Measurements from ENCODE around the gene FBXO2. TPM values are rescaled to one million over a fixed set of nuclear protein-coding genes. Genes with fewer than 3 reads are reported as not detected.

FBXO2 gene
- total RNA-seq, 1 donor from 2014 or later = 5.6 TPM

DNA sequence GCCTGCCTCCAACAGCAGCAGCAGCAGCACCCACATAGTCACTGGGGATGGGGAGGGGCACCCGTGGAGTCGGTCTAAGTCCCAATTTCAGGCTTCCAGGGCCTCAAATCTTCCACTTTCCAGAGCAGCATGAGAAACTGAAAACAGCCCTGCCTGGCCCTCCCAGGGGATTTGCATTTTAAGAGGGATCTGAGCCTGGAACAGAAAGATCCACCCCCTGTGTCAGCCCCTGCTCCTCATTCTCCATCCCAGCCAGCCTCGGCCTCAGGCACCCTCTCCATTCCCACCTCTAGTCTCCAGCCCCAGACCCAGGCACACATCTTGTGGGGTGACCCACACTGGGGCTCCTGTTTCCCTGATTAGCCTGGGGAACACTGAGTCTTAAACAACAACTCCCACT, 51.8 kb downstream of the FBXO2 start:
- TF ChIP-seq, protein P1, sequence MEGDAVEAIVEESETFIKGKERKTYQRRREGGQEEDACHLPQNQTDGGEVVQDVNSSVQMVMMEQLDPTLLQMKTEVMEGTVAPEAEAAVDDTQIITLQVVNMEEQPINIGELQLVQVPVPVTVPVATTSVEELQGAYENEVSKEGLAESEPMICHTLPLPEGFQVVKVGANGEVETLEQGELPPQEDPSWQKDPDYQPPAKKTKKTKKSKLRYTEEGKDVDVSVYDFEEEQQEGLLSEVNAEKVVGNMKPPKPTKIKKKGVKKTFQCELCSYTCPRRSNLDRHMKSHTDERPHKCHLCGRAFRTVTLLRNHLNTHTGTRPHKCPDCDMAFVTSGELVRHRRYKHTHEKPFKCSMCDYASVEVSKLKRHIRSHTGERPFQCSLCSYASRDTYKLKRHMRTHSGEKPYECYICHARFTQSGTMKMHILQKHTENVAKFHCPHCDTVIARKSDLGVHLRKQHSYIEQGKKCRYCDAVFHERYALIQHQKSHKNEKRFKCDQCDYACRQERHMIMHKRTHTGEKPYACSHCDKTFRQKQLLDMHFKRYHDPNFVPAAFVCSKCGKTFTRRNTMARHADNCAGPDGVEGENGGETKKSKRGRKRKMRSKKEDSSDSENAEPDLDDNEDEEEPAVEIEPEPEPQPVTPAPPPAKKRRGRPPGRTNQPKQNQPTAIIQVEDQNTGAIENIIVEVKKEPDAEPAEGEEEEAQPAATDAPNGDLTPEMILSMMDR (IDR thresholded peaks at IDR 0.05; ENCODE audit: unreplicated experiment) = no peak
- DNase-seq (ENCODE audit: low spot score, unreplicated experiment) = no peak
- no peaks in the 10 kb centered on the region for H3K4me1 Mint-ChIP-seq (ENCODE audit: low read depth)
- H3K36me3 Mint-ChIP-seq (ENCODE audit: insufficient read depth) = no peaks in the 10 kb centered on the region
- H3K9me3 Mint-ChIP-seq (ENCODE audit: low read depth) = peaks cover 3% of the 10 kb centered on the region
- H3K4me3 Mint-ChIP-seq (ENCODE audit: low read depth) = no peak overlapping the region
- peaks cover 4% of the 10 kb centered on the region for H3K27me3 Mint-ChIP-seq
- no peak overlapping the region for H3K27ac Mint-ChIP-seq

DNA sequence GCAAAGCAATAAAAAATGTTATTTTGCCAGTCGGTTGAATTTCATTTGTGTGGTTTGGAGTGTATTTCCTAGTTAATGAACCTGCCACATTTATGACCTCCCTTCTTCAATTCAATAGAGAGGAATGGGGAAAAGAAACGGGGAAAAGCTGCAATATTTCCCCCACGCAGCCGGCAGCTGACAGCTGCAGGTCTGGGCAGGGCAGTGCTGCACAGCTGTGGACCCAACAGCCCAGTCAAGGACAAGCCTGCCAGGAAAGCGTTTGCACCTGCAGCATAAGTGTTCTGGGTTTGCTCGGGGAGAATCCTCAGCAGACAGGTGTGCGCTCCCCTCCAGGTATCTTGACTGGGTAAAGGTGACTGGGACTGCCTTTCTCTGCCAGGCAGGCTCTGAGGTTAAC, 53.4 kb downstream of the FBXO2 start:
- Mint-ChIP-seq H3K36me3 (ENCODE audit: insufficient read depth) (no peaks in the 10 kb centered on the region), H3K27ac (no peak overlapping the region), H3K27me3 (peaks cover 12% of the 10 kb centered on the region), H3K4me3 (ENCODE audit: low read depth) (no peak overlapping the region), H3K4me1 (ENCODE audit: low read depth) (no peaks in the 10 kb centered on the region), H3K9me3 (ENCODE audit: low read depth) (no peaks in the 10 kb centered on the region)
- no peak for DNase-seq (ENCODE audit: low spot score, unreplicated experiment)
- TF ChIP-seq, protein P1 (IDR thresholded peaks at IDR 0.05; ENCODE audit: unreplicated experiment) = no peak

DNA sequence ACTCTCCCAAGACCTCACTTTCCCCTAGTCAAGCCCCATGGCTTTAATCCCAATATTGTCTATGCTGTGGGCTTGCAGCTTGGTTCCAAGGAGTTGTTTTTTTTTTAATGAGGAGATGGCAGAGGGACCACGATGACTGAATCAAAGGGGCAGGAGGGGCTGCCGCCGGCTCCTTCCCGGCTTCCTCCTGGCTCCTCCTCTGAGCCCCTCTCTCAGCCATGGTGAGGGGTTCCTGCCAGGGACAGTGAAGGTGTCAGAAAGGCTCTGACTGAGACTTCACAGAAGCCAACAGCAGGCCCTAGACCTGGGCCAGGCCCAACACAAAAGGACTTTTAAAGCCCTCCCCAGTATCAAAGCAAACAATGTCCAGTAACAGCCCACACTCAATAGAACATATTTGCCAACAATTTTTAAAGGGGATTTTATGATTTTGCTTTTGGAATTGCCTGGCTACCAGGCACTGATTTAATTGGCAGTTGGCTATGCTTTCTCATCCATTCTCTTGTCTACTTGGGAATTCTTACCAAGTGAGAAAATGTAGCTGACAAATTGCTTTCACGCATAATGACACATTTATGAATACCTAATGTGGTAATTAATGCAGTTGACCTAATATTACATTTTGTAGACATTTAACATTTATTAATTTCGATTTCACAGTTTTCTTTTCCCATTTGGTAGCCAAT, 54.2 kb downstream of the FBXO2 start:
- H3K27me3 Mint-ChIP-seq = peaks cover 12% of the 10 kb centered on the region
- H3K36me3 Mint-ChIP-seq (ENCODE audit: insufficient read depth) = no peaks in the 10 kb centered on the region
- H3K4me1 Mint-ChIP-seq (ENCODE audit: low read depth) = peaks cover 2% of the 10 kb centered on the region
- TF ChIP-seq, protein P1 (IDR thresholded peaks at IDR 0.05; ENCODE audit: unreplicated experiment) = no peak
- no peak overlapping the region for H3K4me3 Mint-ChIP-seq (ENCODE audit: low read depth)
- H3K9me3 Mint-ChIP-seq (ENCODE audit: low read depth) = no peaks in the 10 kb centered on the region
- no peak for DNase-seq (ENCODE audit: low spot score, unreplicated experiment)
- no peak overlapping the region for H3K27ac Mint-ChIP-seq

DNA sequence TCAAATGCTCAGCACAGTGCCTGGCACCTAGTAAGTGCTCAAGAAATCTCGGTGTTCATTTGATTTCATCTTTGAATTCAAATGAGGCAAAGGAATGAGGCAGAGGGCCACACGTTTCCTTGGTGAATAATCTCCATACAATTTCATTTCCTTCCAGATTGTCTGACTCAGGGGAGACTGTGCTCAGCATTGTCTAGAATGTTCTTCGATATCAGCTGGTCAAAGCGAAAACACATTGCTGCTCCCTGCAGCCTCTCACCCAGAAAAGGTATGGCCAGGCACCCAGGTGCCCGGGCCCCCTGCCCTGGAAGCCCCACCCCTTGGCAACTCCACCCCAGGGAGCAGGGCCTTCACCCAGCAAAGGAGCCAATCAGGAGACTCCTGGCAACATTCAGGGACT, 55.8 kb downstream of the FBXO2 start:
- peaks cover 2% of the 10 kb centered on the region for H3K4me1 Mint-ChIP-seq (ENCODE audit: low read depth)
- TF ChIP-seq, protein P1 (IDR thresholded peaks at IDR 0.05; ENCODE audit: unreplicated experiment) = no peak
- H3K36me3 Mint-ChIP-seq (ENCODE audit: insufficient read depth) = no peaks in the 10 kb centered on the region
- no peak for DNase-seq (ENCODE audit: low spot score, unreplicated experiment)
- no peaks in the 10 kb centered on the region for H3K9me3 Mint-ChIP-seq (ENCODE audit: low read depth)
- H3K4me3 Mint-ChIP-seq (ENCODE audit: low read depth) = no peak overlapping the region
- H3K27ac Mint-ChIP-seq = no peak overlapping the region
- H3K27me3 Mint-ChIP-seq = peaks cover 12% of the 10 kb centered on the region

Other genes with a start within 250 kb of the FBXO2 start
- gene DISP3, start 175.3 kb downstream of the FBXO2 start, total RNA-seq = 5.4 and 6.2 TPM in 2 replicates
- gene FBXO44, start 448 bp upstream of the FBXO2 start, total RNA-seq = 19.1 and 21.5 TPM in 2 replicates
- 2.4 and 3.8 TPM in 2 replicates for gene FBXO6, start 9.8 kb upstream of the FBXO2 start, total RNA-seq
- 105 and 113 TPM in 2 replicates for gene MAD2L2, start 26.7 kb upstream of the FBXO2 start, total RNA-seq
- gene DRAXIN, start 37.3 kb upstream of the FBXO2 start, total RNA-seq = 2.8 and 3.2 TPM in 2 replicates
- gene AGTRAP, start 81.7 kb upstream of the FBXO2 start, total RNA-seq = 34.2 and 35.4 TPM in 2 replicates
- gene C1orf167, start 107.8 kb upstream of the FBXO2 start, total RNA-seq = 0.67 TPM in 1 of 2 replicates, not detected in the other
- 28.6 and 29.2 TPM in 2 replicates for gene MTHFR, start 151.5 kb upstream of the FBXO2 start, total RNA-seq
- 44.1 and 44.3 TPM in 2 replicates for gene CLCN6, start 151.8 kb upstream of the FBXO2 start, total RNA-seq
- not detected in 2 replicates for gene NPPA, start 193.4 kb upstream of the FBXO2 start, total RNA-seq
- 5.3 and 9.1 TPM in 2 replicates for gene NPPB, start 204.5 kb upstream of the FBXO2 start, total RNA-seq

Measured in progenitor cell of endocrine pancreas (in vitro differentiated cells).